ENCODE results near the gene EXOC6B.

The EXOC6B gene

DNA sequence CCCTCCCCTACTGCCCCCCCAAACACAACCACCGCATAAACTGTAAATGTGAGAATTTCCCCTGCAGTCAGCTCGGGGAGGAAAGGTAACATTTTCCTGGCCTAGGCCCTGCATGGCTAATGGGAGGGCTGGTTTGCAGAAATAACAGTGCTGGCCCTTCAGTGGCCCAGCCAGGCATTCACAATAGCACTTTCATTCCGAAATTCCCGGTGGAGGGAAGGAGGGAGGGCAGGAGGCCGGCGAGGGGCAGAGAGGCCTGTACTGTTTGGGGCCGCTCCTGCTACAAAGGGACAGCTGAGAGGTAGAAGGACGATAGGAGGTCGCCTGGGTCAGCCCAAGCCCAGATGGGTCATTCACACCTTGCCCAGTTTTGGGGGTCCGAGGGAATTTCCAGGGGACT is 689.5 kb downstream of the EXOC6B start:
- TF ChIP-seq TAF1 (IDR thresholded peaks at IDR 0.05; ENCODE audit: low read depth): no peak
- no peak for TF ChIP-seq RAD21 (IDR thresholded peaks at IDR 0.05; ENCODE audit: low read depth)
- no peak for TF ChIP-seq CREB1 (IDR thresholded peaks at IDR 0.05; ENCODE audit: low read depth)
- TF ChIP-seq FOXM1 (IDR thresholded peaks at IDR 0.05; ENCODE audit: borderline replicate concordance, low read depth): no peak
- TF ChIP-seq CEBPB (IDR thresholded peaks at IDR 0.05): no peak
- TF ChIP-seq, protein P1, sequence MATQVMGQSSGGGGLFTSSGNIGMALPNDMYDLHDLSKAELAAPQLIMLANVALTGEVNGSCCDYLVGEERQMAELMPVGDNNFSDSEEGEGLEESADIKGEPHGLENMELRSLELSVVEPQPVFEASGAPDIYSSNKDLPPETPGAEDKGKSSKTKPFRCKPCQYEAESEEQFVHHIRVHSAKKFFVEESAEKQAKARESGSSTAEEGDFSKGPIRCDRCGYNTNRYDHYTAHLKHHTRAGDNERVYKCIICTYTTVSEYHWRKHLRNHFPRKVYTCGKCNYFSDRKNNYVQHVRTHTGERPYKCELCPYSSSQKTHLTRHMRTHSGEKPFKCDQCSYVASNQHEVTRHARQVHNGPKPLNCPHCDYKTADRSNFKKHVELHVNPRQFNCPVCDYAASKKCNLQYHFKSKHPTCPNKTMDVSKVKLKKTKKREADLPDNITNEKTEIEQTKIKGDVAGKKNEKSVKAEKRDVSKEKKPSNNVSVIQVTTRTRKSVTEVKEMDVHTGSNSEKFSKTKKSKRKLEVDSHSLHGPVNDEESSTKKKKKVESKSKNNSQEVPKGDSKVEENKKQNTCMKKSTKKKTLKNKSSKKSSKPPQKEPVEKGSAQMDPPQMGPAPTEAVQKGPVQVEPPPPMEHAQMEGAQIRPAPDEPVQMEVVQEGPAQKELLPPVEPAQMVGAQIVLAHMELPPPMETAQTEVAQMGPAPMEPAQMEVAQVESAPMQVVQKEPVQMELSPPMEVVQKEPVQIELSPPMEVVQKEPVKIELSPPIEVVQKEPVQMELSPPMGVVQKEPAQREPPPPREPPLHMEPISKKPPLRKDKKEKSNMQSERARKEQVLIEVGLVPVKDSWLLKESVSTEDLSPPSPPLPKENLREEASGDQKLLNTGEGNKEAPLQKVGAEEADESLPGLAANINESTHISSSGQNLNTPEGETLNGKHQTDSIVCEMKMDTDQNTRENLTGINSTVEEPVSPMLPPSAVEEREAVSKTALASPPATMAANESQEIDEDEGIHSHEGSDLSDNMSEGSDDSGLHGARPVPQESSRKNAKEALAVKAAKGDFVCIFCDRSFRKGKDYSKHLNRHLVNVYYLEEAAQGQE (IDR thresholded peaks at IDR 0.05; ENCODE audit: low read depth): no peak
- no peak for TF ChIP-seq EP300 (IDR thresholded peaks at IDR 0.05; ENCODE audit: borderline replicate concordance)
- TF ChIP-seq NFIC (IDR thresholded peaks at IDR 0.05): no peak
- TF ChIP-seq, protein P2, sequence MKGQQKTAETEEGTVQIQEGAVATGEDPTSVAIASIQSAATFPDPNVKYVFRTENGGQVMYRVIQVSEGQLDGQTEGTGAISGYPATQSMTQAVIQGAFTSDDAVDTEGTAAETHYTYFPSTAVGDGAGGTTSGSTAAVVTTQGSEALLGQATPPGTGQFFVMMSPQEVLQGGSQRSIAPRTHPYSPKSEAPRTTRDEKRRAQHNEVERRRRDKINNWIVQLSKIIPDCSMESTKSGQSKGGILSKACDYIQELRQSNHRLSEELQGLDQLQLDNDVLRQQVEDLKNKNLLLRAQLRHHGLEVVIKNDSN (IDR thresholded peaks at IDR 0.05): no peak
- TF ChIP-seq YY1 (IDR thresholded peaks at IDR 0.05; ENCODE audit: low read depth): no peak
- no peak for TF ChIP-seq ZBTB7A (IDR thresholded peaks at IDR 0.05; ENCODE audit: low read depth)
- TF ChIP-seq MAX (IDR thresholded peaks at IDR 0.05): no peak
- no peak for TF ChIP-seq TCF12 (IDR thresholded peaks at IDR 0.05; ENCODE audit: low read depth)

DNA sequence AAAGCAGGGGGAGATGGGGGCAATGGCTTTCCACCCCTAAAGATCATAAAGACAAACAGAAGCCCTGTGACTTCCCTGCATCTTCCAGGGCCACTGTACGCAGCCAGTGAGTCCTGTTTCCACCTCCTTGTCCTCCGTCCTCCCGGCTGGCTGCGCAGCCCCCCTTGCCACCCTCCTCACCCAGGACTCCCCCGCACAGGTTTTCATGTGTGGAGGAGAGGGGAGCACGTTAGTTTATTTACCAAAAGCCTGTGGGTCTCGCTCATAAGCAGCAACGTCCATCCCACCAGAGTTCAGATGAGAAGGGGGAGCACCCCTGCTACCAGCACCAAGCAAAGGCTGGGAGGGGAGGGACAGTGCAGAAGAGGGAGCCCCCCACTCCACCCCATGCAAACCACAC is 689.9 kb downstream of the EXOC6B start:
- no peak for TF ChIP-seq NFIC (IDR thresholded peaks at IDR 0.05)
- TF ChIP-seq EGR1 (IDR thresholded peaks at IDR 0.05): no peak
- TF ChIP-seq FOXM1 (IDR thresholded peaks at IDR 0.05; ENCODE audit: borderline replicate concordance, low read depth): no peak
- no peak for TF ChIP-seq RAD21 (IDR thresholded peaks at IDR 0.05; ENCODE audit: low read depth)
- no peak for TF ChIP-seq CREB1 (IDR thresholded peaks at IDR 0.05; ENCODE audit: low read depth)
- TF ChIP-seq, protein P2 (IDR thresholded peaks at IDR 0.05): no peak
- TF ChIP-seq, protein P1 (IDR thresholded peaks at IDR 0.05; ENCODE audit: low read depth): no peak
- TF ChIP-seq TCF12 (IDR thresholded peaks at IDR 0.05; ENCODE audit: low read depth): no peak
- no peak for TF ChIP-seq CEBPB (IDR thresholded peaks at IDR 0.05)
- TF ChIP-seq EP300 (IDR thresholded peaks at IDR 0.05; ENCODE audit: borderline replicate concordance): no peak
- TF ChIP-seq ZBTB7A (IDR thresholded peaks at IDR 0.05; ENCODE audit: low read depth): no peak
- TF ChIP-seq MAX (IDR thresholded peaks at IDR 0.05): no peak
- no peak for TF ChIP-seq TAF1 (IDR thresholded peaks at IDR 0.05; ENCODE audit: low read depth)
- no peak for TF ChIP-seq TEAD4 (IDR thresholded peaks at IDR 0.05)
- TF ChIP-seq YY1 (IDR thresholded peaks at IDR 0.05; ENCODE audit: low read depth): no peak

DNA sequence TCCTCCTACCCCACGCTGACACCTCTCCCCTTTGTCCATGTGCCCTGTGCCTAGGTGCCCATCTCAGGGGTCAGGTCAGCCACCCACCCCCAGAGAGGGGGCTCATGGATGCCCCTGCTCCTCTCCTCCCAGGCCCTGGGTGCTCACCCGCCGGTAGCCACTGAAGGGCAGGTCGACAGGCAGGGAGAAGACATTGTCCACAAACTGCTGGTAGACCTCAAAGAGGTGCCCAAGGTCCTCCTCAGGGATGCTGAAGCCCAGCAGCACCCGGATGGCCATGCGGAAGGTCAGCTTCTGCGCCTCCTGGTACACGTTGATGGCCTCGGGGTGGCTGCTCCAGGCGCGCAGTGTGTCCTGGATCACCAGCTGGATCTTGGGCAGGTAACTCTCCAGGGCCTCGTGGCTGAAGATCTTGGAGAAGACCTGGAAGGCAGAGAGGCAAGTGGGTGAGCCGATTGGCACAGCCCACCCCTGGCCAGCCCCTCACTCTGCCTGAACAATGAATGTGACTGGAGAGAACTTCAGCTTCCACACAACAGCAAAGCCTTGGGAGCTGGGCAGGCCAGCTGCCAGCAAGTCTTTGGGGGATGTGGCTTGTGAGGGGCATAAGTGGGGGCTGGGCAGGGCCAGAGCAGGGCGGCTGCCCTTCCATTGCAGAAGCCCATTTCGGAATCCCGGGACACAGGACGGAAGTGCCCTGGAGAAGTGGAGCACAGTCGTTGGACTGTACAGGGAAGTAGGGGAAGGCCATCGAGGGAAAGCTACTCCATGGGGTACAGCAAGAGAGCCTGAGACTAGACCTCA is 690.6 kb downstream of the EXOC6B start:
- TF ChIP-seq EP300 (IDR thresholded peaks at IDR 0.05; ENCODE audit: borderline replicate concordance): no peak
- TF ChIP-seq, protein P1 (IDR thresholded peaks at IDR 0.05; ENCODE audit: low read depth): no peak
- no peak for TF ChIP-seq NFIC (IDR thresholded peaks at IDR 0.05)
- no peak for TF ChIP-seq FOXM1 (IDR thresholded peaks at IDR 0.05; ENCODE audit: borderline replicate concordance, low read depth)
- TF ChIP-seq ZBTB7A (IDR thresholded peaks at IDR 0.05; ENCODE audit: low read depth): no peak

DNA sequence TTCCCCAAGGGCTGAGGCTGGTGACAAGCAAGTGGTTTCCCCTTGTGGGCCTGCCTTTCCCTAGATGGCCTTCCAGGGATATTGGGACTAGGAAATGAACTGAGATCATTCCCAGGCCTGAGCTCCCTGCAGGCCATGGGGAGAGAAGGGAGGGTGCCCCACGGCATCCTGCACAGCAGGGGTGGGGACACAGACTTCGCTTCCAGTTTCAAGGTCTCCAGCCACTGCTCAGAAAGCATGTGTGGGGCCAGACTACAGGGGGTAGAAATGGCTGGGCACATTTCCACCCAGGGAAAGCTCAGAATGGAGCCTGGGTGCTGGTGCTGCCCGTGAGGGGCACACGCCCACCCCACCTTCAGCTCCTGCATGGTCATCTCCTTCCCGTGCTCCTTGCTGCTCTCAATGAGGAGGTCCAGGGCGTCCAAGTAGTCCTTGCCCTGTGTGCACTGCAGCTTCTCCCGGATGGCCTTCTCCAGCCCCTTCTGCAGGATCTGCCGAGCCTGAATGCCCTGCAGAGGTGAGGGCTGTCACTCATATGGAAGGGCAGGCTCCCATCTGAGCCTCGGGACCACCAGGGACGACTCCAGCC is 691.3 kb downstream of the EXOC6B start:
- TF ChIP-seq ZBTB7A (IDR thresholded peaks at IDR 0.05; ENCODE audit: low read depth) (no peak), EP300 (IDR thresholded peaks at IDR 0.05; ENCODE audit: borderline replicate concordance) (no peak), NFIC (IDR thresholded peaks at IDR 0.05) (no peak), TAF1 (IDR thresholded peaks at IDR 0.05; ENCODE audit: low read depth) (no peak), EGR1 (IDR thresholded peaks at IDR 0.05) (no peak), CREB1 (IDR thresholded peaks at IDR 0.05; ENCODE audit: low read depth) (no peak), CEBPB (IDR thresholded peaks at IDR 0.05) (no peak), TCF12 (IDR thresholded peaks at IDR 0.05; ENCODE audit: low read depth) (no peak), YY1 (IDR thresholded peaks at IDR 0.05; ENCODE audit: low read depth) (no peak), RAD21 (IDR thresholded peaks at IDR 0.05; ENCODE audit: low read depth) (no peak), FOXM1 (IDR thresholded peaks at IDR 0.05; ENCODE audit: borderline replicate concordance, low read depth) (no peak), MAX (IDR thresholded peaks at IDR 0.05) (no peak), TEAD4 (IDR thresholded peaks at IDR 0.05) (no peak)
- TF ChIP-seq, protein P1 (IDR thresholded peaks at IDR 0.05; ENCODE audit: low read depth): no peak
- TF ChIP-seq, protein P2 (IDR thresholded peaks at IDR 0.05): no peak
